HFF-Myc (cell line): Measurements from ENCODE around the gene PLOD3.

Experiments used
- DNase-seq: peaks from one replicate; pipeline ENCODE4 v3.0.0-alpha.2; 2011; ENCODE audit warnings: low read depth; ENCODE audit errors: extremely low read depth
- H3K4me3 ChIP-seq: replicated peaks from 2 replicates; pipeline ENCODE4 v1.5.1; 2011; ENCODE audit warnings: low read depth, mild to moderate bottlenecking, control low read depth, low read length
- TF ChIP-seq, protein P1 (sequence below): IDR thresholded peaks from 2 replicates; pipeline ENCODE4 v1.5.1; 2012; ENCODE audit warnings: mild to moderate bottlenecking, low read depth, low read length, control low read depth; ENCODE audit errors: missing control alignments

PLOD3 gene

GRCh38 chr7:101241443-101242349 is 24.3 kb upstream of the PLOD3 start:
- H3K4me3 ChIP-seq: no peak overlapping the region
- DNase-seq: no peak
- TF ChIP-seq, protein P1, sequence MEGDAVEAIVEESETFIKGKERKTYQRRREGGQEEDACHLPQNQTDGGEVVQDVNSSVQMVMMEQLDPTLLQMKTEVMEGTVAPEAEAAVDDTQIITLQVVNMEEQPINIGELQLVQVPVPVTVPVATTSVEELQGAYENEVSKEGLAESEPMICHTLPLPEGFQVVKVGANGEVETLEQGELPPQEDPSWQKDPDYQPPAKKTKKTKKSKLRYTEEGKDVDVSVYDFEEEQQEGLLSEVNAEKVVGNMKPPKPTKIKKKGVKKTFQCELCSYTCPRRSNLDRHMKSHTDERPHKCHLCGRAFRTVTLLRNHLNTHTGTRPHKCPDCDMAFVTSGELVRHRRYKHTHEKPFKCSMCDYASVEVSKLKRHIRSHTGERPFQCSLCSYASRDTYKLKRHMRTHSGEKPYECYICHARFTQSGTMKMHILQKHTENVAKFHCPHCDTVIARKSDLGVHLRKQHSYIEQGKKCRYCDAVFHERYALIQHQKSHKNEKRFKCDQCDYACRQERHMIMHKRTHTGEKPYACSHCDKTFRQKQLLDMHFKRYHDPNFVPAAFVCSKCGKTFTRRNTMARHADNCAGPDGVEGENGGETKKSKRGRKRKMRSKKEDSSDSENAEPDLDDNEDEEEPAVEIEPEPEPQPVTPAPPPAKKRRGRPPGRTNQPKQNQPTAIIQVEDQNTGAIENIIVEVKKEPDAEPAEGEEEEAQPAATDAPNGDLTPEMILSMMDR: no peak

DNA sequence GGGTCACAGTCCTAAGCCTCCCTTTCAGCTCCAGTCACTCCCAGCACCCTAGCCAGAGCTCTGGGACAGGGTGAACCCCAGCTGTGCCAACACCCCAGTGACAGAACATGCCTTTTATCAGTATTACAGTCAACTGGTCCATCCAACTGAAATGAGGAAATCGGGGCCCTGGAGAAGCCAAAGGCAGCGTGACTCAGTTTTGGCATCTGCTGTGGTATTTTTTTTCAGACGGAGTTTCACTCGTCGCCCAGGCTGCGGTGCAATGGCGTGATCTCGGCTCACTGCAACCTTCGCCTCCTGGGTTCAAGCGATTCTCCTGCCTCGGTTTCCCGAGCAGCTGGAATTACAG is 23.6 kb upstream of the PLOD3 start:
- TF ChIP-seq, protein P1: no peak
- no peak overlapping the region for H3K4me3 ChIP-seq
- no peak for DNase-seq

DNA sequence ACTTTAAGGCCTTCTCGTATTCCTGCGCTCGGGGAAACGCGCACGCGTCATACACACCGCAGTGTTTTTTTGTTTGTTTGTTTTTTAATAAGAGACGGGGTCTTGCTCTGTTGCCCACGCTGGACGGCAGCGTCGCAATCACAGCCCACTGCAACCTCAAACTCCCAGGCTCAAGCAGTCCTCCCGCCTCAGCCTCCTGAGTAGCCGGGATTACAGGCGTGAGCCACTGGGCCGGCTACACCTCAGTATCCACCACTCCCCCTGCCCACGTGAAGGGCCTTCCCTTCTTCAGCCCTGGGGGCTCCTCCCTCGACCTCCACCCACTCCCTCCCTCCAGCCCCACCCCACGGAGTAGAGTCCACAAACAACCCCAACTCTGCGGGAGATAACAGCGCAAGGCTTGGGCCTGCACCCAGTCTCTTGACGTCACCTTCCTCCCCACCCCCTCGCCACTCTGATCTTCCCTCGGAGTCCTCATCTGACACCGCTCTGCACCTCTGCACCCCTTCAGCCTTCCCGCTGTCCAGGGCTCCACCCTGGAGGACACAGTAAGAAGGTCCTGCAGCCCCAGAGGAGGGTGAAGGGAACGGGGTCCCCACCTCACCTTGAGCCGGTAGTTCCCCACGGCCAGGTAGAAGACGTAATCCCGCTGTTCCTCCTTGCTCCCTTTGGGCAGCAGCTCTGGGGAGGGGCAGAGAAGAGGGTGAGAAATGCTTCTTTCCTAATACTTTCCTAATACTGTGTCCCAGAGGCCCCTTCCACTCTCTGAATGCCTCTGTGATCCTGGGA is 23.0 kb upstream of the PLOD3 start:
- DNase-seq: no peak
- TF ChIP-seq, protein P1: no peak
- H3K4me3 ChIP-seq: no peak overlapping the region

DNA sequence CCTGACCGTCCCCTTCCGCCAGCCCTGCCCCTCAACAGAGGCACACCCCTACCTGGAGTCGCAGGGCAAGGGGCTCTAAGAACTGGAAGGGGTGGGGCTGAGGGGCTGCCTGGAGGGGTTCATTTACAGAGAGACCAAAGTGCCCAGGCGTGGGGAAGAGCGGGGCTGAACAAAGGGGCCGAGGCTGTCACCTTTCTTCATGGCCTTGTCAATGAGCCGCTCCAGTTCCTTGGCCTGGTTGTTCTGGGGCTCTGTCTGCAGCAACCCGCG is 22.5 kb upstream of the PLOD3 start:
- no peak for DNase-seq
- TF ChIP-seq, protein P1: no peak
- no peak overlapping the region for H3K4me3 ChIP-seq

DNA sequence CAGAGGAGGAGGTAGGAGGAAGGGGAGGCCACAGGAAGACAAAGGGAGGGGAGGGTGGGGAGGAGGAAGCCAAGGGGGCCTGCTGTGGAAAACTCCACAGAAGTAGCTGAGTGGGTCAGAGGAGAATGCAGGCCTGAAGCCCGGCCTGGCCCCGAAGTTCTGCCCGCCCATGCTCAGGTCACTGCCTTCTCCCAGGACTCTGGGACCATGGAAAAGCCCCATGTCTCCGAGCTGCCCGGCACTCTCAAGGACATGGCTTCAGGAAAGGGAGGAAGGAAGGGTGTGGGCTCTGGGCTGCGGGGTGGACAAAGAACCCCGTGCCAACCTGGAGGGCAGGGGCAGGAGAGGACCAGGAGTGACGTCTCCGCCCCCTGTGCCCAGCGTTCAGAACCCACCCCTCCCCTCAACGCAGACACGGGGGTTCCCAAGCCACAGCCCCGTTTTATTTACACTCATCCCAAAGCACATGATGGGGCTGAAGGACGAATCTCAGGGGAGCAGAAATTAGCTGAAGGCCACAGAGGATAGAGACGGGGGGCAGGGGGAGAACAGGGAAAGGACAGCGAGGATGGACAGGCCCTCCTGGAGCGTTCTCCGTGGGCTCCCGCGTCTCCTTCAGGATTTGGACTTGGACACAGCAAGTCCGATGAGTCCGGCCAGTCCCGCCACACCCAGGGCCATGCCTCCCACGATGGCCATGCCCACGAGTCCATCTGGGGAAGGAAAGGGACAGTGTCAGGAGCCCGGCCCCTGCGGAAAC is 22.0 kb upstream of the PLOD3 start:
- no peak for DNase-seq

More for the DNA sequence above, 22.0 kb upstream of the PLOD3 start:
- H3K4me3 ChIP-seq: no peak overlapping the region
- TF ChIP-seq, protein P1: no peak
